Activated T-cell treated with anti-CD3 and anti-CD28 coated beads for 1 hour (primary cell): Measurements from ENCODE around the gene CRACR2A.

Experiments used
- DNase-seq: peaks from one replicate; pipeline ENCODE4 v3.0.0-alpha.2; 2020; ENCODE audit warnings: low read depth

The CRACR2A gene

GRCh38 chr12:3595721-3596120 is 157.2 kb downstream of the CRACR2A start:
- no peak for DNase-seq

GRCh38 chr12:3594966-3595365 is 157.9 kb downstream of the CRACR2A start:
- no peak for DNase-seq

- DNase-seq = no peak
These were observed 158.9 kb downstream of the CRACR2A start for GRCh38 chr12:3593906-3594483.

GRCh38 chr12:3592856-3593625 is 159.9 kb downstream of the CRACR2A start:
- no peak for DNase-seq

- DNase-seq = no peak
These were observed 163.2 kb downstream of the CRACR2A start for GRCh38 chr12:3589745-3590144.

- DNase-seq = no peak
These were observed 165.4 kb downstream of the CRACR2A start for GRCh38 chr12:3587402-3588013.

- no peak for DNase-seq
These were observed 169.1 kb downstream of the CRACR2A start for GRCh38 chr12:3583656-3584334.

GRCh38 chr12:3580094-3580749 is 172.7 kb downstream of the CRACR2A start:
- DNase-seq = no peak

GRCh38 chr12:3579446-3580093 is 173.3 kb downstream of the CRACR2A start:
- DNase-seq = no peak

- DNase-seq = no peak
These were observed 174.4 kb downstream of the CRACR2A start for GRCh38 chr12:3578557-3578956.

GRCh38 chr12:3576891-3577290 is 176.0 kb downstream of the CRACR2A start:
- DNase-seq = no peak

GRCh38 chr12:3574986-3575385 is 177.9 kb downstream of the CRACR2A start:
- DNase-seq = no peak

GRCh38 chr12:3572560-3572959 is 180.3 kb downstream of the CRACR2A start:
- DNase-seq = no peak

- DNase-seq = no peak
These were observed 181.2 kb downstream of the CRACR2A start for GRCh38 chr12:3571724-3572123.

- DNase-seq = no peak
These were observed 181.6 kb downstream of the CRACR2A start for GRCh38 chr12:3571323-3571722.

- no peak for DNase-seq
These were observed 184.2 kb downstream of the CRACR2A start for GRCh38 chr12:3568695-3569094.

- DNase-seq = no peak
These were observed 186.9 kb downstream of the CRACR2A start for GRCh38 chr12:3565985-3566384.
